ENCODE results near the gene PRKD1.

Gene PRKD1

DNA sequence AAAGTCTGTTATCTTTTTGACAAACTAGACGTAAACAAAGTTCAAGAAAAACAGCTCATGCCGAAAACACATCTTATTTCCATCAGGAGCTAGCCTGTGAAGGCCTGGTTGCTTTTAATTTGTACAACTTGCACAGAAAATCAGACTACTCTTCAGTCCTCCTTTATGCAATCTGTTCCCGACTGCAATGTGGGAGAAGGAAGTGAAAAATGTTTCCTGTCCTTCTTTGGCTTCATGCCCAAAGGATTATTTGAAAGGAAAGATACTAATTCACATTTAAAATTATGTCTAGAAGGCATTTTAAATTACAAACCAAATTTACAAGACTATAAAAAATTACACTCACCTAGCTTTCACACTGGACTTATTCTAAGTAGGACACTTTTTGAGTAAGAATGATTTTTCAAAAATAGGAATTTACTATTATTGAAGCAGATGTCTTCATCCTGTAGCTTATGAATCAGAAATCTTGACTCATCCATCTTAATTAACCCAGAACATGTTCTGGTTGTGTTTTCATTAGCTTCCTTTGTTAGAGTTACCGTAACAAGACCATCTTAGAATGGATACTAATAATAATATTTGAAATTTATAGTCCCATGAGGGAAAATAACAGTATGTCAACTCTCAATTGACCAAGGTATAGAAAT, 272.6 kb downstream of the PRKD1 start:
- no peak for DNase-seq

DNA sequence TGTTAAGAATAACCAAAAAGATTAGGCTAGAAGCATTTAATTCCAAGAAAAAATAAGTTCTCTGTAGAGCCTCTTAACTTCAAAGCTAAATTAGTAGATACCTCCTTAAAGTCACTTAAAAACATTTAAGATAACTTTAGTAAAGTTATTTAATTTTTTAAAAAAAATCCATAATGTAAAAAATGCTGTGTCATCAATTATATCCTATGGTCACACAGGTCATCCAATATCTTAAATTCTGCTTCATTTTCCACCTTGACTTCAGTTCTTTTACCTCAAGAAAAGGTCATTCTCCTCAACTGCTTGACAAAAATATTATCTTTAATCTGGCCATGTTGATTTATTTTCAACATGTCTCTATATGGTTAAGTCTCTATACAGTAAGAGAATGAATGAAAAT, 274.3 kb downstream of the PRKD1 start:
- DNase-seq = no peak

DNA sequence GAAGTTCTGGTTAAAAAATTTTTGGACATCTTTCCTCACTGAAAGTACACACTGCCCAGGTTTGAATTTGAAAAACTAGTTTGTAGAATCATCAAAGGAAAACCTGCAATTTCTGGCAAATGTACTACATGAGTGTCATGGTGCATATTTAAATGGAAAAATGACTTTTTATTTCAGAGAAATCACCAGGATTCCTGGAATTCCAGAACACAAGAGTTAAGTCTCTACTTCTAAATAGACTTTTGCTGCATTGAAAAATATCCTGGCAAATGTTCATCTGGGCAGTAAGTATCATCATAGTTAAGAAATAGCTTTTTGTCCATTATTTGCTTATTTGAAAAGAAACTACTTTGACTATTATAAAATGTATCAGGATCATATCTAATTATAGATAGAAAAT, 275.1 kb downstream of the PRKD1 start:
- DNase-seq = no peak

DNA sequence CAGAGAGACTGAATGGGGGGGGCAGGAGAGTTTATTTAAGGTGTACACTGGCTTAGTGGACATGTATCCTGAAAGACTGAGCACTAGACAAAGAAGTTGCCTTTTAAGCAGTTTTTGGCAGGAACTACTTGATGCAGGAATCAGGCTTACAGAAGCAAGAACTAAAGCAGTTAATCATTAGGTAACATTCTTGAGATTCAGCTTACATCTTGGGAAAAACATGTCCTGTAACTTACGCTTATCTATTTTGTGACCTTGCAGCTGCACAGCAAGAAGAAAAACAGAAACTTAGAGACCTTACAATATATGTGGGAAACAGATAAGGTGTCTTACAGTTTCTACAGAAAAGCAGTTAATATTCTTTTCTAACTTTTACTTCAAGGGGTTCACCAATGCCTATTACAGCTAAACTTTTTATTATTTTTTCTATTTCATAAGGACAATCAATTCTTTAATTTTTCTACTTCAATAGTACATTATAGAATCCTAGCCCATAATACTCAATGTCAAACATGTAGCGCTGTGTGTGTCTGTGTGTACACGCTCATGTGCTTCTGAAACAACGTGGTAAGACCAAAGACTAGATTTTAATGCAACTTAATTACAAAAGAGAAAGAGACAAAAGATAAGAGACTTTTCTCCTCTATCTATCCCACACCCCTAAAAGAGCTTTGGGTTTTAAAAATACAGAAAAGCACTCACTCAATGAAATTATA, 276.9 kb downstream of the PRKD1 start:
- DNase-seq = no peak

DNA sequence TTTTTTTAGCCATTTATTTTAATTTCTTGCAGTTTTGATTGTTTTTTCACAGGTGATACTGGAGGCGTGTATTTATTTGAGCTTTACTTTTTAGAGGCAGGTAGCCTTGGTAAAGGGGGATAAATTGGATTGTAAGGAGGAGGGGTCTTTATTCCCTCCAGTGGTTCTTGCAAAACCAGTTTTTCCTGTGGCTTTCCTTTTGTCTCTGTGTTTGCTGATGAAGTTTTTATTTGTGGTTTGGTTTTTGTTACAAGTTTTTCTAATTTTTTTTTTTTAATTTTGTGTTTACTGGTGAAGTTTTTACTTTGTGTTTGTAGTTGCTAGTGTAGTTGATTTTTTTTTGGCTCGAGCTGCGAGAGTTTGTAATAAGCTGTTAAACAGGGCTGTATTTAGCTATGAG, 278.5 kb downstream of the PRKD1 start:
- no peak for DNase-seq

DNA sequence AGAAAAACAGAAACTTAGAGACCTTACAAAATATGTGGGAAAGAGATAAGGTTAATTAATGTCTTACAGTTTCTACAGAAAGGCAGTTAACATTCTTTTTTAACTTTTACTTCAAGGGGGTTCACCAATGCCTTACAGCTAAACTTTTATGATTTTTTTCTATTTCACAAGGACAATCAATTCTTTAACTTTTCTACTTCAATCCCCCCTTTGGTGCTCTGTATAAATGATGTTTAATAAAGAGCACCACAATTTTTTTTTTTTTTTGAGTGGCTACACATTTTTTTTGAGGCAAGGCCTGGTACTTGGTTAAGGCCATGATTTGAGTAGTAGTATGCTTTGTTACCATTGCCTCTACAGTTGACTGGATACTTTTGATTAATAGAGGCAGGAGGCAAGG, 279.6 kb downstream of the PRKD1 start:
- no peak for DNase-seq

DNA sequence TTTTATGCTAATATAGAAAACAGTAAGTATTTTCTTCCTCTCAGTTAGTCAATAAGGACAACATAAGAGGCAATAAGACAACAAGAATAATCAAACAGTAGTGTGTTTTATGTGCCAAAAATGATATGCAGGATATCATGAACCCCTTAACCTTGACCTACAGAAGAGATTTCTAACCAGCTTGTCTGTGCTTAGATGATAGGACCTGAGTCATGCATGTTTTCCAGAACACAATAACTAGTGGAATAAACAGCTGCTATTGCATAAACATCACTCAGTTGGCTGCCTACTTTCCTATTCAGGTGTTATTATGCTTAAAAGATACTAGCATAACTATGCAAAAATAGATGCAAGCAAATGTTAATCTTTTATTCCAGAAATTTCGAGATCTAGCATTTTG, 282.5 kb downstream of the PRKD1 start:
- no peak for DNase-seq

DNA sequence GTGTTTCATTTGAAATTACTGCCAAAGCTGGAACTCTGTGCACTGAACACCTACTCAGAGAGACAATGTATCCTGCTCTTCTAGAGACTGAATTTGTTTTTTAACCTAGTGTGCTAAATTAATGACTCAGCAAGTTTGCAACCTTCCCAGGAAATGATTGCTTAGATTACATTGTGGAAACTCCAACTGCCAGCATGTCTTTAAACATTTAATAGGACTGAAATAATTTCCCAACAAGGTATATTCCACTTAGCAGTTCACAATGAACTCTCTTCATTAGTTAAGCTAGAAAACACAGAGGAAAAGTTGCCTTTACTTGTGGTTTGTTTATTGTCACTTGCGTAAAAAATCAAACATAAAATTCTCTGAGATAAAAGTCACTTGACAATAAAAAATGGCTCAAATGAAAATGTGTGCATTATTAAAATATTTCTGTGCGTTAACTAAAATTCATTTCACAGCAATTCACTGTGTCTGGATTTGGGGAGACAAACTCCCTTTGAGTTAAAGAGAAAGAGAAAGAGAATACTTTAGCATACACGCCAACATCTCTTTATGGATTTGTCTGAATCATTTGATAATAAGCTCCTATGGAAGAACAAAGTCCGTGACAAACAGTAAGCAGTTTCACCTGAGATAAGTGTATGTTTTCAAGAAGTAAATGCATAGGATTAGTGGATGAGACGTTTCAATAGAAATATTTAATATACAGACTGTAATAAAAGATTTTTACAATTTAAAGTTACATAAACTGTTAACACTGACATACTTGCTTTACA, 284.0 kb downstream of the PRKD1 start:
- DNase-seq = no peak

DNA sequence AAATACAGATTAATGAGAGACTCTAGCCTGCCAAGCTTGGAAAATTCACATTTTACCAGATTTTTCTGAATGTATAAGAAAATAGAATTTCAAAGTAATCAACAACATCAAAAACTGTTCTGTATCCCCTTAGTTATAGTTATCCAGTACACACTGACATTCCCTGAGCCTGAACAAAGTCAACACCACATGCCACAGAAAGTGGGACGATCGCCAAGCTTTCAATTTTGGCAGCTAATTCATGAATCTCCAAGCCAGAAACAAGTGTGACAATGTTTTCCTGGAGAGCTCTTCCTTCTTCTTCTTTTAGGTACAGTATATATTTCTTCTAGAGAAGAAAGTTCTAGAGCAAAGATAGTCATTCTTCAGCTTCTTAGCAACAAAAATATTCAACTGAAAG, 290.2 kb downstream of the PRKD1 start:
- DNase-seq = no peak

DNA sequence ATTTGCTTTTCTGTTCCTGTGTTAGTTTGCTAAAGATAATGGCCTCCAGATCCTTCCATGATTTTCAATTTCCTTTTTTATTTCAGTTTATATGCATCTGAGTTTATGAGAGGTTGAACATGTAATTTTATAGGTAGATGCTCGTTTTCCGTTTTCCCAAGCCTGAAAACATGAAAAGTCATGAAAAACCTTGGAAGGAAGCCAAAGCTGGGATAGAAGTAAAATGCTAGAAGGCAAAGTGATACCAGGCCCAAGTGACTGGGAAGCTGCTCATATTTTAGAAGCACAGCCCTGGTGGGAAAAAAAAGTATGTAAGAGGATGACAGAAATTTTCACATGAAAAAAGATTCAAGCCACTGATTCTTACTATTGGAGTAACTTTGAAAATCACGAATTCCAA, 290.8 kb downstream of the PRKD1 start:
- no peak for DNase-seq

DNA sequence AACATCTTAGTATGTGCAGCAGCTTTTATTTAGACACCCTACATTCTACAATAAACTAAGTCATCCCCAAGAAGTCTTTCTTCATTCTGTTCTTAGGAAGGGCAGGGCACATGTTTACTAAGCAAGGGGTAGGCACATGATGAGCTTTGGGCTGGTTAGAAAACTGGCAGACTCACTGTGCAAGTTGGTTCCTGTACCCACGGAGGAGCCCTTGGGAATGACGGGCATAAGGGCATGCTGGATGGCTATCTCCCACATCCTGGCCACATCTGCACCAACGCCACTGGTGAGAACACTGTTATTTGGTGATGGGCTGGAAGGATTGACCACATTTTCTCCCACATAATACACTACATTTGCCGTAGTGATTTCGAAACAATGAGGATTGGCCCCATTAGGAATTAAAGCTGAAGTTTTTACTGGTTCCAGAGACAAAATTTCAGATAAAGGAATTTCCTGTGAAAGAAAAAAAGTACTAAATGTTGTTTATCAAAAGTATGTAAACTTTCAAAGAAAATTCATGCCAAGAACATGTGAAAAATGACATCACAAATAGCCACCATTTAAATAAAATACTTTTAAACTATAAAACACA, 297.0 kb downstream of the PRKD1 start:
- no peak for DNase-seq

DNA sequence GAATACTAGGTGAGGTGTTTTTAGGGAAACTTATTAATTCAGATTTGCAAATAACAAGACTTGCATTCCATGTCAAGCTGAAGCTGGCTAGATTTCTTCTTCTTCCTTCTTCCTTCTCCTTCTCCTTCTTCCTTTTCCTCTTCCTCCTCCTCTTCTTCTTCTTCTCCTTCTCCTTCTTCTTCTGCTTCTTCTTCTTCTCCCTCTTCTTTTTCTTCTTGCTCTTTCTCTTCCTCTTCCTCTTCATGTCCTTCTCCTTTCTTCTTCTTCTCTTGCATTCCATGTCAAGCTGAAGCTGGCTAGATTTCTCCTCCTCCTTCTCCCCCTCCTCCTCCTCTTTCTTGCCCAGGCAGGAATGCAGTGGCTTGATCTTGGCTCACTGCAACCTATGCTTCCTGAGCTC, 297.8 kb downstream of the PRKD1 start:
- DNase-seq = no peak

DNA sequence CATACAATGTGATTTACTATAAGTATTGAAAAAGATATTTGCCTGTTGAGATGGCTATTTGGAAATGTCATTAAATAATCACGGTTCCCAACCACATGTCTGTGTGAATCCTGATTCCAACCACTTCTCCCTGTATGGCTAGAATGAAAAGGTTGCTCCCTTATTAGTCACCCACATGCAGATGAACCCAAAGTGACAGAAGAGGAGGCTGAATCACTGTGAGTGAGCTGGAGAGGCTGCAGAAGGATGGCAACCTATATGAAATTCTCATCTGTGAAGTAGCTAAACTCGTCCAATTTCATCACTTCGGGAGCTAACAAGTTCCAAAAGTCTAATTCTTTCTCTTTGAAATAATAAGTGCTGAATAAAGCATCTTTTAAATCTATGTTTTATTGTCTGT, 300.5 kb downstream of the PRKD1 start:
- DNase-seq = no peak

DNA sequence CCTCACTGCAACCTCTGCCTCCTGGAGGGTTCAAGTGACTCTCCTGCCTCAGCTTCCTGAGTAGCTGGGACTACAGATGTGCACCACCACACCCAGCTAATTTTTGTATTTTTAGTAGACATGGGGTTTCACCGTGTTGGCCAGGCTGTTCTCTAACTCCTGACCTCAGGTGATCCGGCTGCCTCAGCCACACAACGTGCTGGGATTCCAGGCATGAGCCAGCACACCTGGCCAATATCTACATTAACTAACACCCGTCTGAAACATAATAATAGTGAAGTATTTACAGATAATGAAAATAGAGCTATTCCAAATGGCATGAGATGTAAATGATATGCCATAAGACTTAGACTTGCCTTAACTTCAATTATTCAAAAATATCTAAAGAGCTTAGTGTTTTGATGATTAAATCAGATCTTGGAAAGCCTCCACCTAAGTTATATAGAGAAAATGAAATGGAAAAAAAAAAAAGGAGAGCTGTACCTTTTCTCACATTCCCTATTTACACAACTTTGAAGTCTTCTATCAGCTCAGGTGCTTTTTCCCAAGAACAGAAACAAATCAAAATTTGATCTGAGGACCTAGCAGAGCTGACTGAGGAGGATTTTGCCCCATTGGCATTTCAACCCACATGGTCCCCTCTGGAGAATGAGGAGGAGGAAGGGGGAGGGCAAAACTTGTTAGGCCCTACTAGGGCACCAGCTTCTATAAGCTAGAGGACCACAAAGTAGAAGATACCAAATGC, 309.2 kb downstream of the PRKD1 start:
- no peak for DNase-seq

DNA sequence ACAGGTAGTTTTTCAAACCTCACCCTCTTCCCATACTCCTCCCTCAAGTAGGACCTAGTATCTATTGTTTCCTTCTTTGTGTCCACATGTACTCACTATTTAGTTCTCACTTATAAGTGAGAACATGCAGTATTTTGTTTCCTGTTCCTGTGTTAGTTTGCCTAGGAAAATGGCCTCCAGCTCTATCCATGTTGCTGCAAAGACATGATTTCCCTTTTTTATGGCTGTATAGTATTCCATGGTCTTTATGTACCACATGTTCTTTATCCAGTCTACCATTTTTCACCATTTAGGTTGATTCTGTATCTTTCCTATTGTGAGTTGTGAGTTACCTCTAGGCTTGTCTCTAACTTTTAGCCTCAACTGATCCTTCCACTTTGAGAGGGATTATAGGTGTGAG, 310.7 kb downstream of the PRKD1 start:
- no peak for DNase-seq

DNA sequence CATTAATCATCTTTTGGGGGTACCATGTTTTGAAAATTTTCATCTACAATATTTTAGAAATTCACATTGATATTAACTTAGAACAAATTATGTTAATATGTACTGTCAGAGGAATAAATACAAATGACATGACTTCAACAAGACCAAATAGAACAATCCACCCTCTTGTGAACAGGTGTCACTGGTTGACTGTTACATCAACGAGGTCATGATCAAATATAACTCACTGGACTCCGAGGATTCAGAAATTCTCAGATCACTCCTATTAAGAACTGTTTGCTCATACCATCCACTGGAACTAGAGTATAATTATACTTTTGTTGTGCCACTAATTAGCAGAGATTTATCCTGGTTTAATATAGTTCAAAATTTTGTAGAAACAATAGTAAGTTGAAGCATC, 318.8 kb downstream of the PRKD1 start:
- no peak for DNase-seq

DNA sequence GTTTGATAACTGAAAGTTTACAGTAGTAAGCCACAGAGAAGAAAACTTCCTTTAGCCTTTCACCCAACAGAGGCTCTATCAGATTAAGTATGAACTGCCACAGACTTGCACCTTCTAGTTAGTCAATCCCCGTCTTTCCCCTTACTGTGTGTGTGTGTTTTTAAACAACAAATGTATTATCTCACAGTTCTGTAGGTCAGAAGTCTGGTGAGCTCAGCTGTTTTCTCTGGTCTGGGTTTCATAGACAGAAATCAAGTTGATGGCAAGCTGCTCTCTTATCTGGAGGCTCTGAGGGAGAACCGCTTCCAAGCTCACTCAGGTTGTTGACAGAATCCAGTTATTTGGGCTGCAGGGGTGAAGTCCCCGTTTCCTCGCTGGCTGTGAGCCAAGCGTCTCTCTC, 320.5 kb downstream of the PRKD1 start:
- no peak for DNase-seq

DNA sequence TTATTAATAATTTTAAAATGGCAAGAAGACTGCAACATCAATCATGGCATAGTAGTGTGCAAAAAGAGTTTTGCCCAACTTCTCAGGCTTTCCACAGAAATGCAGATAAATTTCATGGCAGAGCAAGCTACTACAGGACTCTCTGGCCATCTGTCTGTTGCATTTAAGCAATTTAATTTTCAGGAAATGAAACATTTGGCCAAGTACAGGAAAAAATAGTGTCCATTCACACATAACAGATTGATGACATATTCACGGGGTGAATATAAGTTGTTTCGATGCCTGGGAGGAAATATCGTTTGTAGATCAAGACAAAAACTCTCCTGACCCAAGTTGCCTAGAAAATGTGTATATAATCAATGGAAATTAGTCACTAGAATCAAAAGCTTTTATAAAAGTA, 324.0 kb downstream of the PRKD1 start:
- no peak for DNase-seq

DNA sequence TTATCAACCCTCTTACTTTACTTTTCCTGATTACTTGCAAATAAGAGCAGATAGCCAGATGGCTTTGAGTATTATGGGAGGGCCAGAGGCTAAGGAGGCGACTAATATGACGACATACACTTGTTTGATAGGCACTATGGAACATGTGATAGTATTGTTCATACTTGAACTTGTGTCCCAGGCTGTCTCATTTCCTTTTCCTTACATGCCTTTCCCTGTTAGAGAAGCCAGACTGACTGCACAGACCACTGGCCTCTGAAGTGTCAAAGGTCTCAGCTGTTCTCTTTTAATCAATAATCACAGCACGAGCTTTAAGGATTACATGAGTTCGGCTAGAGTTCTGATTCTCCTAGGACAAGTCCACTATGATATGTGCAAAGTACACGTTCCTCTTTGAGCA, 326.0 kb downstream of the PRKD1 start:
- DNase-seq = no peak

DNA sequence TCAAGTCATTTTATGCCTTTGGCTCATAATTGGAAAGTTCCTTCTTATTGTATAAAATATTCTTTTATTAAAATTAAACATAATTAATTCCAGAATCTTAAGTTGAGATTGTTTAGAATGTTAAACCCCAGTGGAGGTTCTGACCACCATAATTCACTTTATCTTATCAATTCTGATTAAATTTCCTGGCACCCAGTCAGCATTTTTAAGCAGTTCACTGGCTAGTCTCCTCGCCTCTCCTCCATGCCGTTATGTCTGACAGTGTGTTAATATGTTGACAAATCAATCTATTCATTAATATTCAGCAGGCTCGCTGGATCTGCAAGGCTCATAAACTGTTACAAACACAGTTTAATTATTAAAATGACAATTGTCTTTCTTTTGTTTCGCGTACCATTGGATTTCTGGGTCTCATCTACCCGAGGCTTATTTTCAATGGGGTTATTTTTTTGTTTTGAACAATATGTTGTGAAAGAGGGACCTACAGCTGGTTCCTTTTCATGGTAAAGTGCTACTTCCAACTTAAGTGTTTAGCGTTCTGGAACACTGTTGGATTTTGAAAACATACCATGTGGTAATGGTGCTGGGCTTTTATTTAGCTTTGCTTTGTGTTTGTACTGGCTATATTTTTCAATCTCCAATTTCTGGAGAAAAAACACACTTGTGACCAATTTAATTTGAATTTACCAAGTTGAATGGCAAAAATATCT, 339.7 kb downstream of the PRKD1 start:
- DNase-seq = no peak

DNA sequence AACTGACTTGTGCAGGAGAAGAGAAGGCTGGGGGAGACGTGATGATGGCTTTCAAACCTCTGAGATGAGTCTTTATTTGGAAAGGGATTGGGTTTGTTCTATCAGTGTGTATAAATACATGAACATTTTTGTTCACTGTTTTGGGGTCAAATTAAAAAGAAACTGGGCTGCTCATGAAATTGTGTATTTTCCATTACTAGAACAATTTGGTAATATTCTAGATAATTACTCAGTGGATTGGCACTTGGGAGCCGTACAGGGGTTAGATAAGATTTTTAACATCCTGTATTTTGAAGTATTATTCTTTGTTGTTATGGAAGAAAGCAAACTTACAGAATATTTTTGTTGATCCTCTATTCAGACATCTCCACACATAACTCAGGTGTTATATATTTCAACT, 340.6 kb downstream of the PRKD1 start:
- DNase-seq = no peak

DNA sequence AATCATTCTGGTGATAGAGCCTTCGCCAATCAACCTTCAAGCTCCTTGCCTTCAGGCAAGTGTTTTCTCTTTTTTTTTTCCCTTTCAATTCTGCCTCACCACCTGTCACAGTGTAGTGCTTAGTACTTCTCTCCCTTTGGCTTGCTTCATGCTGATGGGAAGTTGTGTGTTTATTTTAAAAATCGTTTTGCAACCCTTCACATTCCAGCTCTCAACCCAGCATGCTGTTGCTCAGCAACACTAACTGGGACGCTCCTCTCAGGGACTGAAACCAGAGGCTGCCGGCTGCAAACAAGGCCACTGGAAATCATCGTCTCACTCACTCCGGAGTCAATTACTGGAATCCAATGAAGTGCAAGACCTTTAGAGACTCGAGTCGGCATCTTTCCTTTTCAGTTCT, 342.7 kb downstream of the PRKD1 start:
- no peak for DNase-seq

DNA sequence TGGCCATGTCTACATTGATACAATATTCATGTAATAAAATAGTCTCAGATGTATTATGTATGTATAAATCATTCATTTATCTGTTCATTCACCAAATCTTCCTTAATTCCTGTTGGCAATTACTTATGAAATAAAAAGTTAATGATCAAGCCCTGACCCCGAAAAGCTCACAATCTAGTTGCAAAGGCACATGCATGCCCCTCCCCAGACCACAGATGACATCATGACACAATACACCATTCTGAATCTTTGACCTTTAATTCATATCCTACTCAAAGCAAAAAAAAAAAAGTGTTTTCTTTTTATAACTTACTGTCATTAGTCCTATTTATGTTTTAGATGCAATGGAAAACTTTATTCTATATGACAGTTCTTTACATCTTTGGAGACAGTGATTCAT, 346.9 kb downstream of the PRKD1 start:
- no peak for DNase-seq

Data from stimulated activated CD4-positive, alpha-beta T cell treated with anti-CD3 and anti-CD28 coated beads, Interleukin-15, amount 100 ng/mL, for 24 hours (primary cell).